ENCODE measurements around the gene TRIO. TPM values are rescaled to one million over a fixed set of nuclear protein-coding genes. Genes with fewer than 3 reads are reported as not detected.

Gene TRIO
- total RNA-seq, 1 donor from 2014 or later = 148 TPM

DNA sequence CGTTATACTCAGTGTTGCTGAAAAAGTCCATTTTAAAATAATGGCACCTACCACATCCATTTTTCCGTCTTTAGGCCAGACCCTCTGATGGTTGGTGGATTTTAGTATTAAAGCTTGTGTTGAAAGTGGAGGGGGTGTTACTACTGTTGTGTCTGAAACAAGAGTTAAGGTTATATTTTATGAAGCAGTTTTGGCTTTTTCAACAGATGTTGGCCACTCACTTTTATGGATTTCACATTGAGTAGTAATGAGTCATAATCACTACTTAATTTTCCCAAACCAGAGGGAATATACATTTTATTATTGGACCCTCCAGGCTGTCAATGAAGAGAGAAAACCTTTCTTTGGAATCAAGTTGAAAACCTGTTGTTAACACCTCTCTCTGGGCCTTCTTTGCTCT is 88.0 kb downstream of the TRIO start:
- H3K9me3 ChIP-seq = no peaks in the 10 kb centered on the region
- TF ChIP-seq CTCF (IDR thresholded peaks at IDR 0.05) = no peak
- H3K27ac ChIP-seq = no peak overlapping the region
- no peaks in the 10 kb centered on the region for H3K36me3 ChIP-seq
- DNase-seq = no peak
- peaks cover 14% of the 10 kb centered on the region for H3K4me1 ChIP-seq
- intact Hi-C loops (cut with DNase I) = no loop called here
- no peak overlapping the region for H3K4me3 ChIP-seq
- no peak for ATAC-seq
- no peaks in the 10 kb centered on the region for H3K27me3 ChIP-seq

DNA sequence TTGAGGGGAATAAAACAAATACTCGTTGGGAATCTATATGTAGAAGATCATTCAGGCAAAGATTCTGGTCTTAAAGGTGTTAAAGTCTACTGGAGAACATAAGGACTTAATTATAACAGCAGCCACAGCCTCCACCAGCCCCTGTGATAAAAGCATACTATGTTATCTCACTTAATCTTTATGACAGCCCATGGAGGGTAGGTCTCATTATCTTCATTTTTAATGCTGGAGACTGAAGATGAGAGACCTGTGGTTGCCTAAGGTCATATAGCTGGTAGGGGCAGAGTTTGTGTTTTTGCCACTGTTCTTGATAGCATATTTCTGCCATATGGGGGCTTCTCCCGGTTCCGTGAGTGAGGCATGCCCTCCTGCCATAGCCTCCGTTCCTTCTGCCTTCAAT is 88.7 kb downstream of the TRIO start:
- Histone ChIP-seq H3K27ac (no peak overlapping the region), H3K36me3 (no peaks in the 10 kb centered on the region), H3K9me3 (no peaks in the 10 kb centered on the region), H3K4me1 (peaks cover 8% of the 10 kb centered on the region), H3K4me3 (no peak overlapping the region), H3K27me3 (no peaks in the 10 kb centered on the region)
- ATAC-seq = no peak
- TF ChIP-seq CTCF (IDR thresholded peaks at IDR 0.05) = no peak
- DNase-seq = no peak
- intact Hi-C loops (cut with DNase I) = no loop called here

GRCh38 chr5:14234204-14234603 is 91.1 kb downstream of the TRIO start:
- Histone ChIP-seq H3K4me3 (no peak overlapping the region), H3K27me3 (no peaks in the 10 kb centered on the region), H3K4me1 (no peaks in the 10 kb centered on the region), H3K9me3 (no peaks in the 10 kb centered on the region), H3K27ac (no peak overlapping the region), H3K36me3 (no peaks in the 10 kb centered on the region)
- intact Hi-C loops (cut with DNase I) = no loop called here
- no peak for TF ChIP-seq CTCF (IDR thresholded peaks at IDR 0.05)
- ATAC-seq = peak; percentile 75
- no peak for DNase-seq

- no peak for TF ChIP-seq CTCF (IDR thresholded peaks at IDR 0.05)
- Histone ChIP-seq H3K27ac (no peak overlapping the region), H3K36me3 (no peaks in the 10 kb centered on the region), H3K27me3 (no peaks in the 10 kb centered on the region), H3K9me3 (no peaks in the 10 kb centered on the region), H3K4me3 (no peak overlapping the region), H3K4me1 (peaks cover 6% of the 10 kb centered on the region)
- no peak for DNase-seq
- ATAC-seq = no peak
- intact Hi-C loops (cut with DNase I) = no loop called here
Measured at GRCh38 chr5:14235872-14236271, 92.7 kb downstream of the TRIO start.

- intact Hi-C loops (cut with DNase I) = no loop called here
- Histone ChIP-seq H3K27ac (no peak overlapping the region), H3K36me3 (no peaks in the 10 kb centered on the region), H3K27me3 (no peaks in the 10 kb centered on the region), H3K4me3 (no peak overlapping the region), H3K9me3 (no peaks in the 10 kb centered on the region), H3K4me1 (peaks cover 6% of the 10 kb centered on the region)
- DNase-seq = no peak
- no peak for TF ChIP-seq CTCF (IDR thresholded peaks at IDR 0.05)
- ATAC-seq = peak; percentile 21
Measured at GRCh38 chr5:14236757-14237156, 93.6 kb downstream of the TRIO start.

Measured in upper lobe of right lung (tissue), 1 donor.